GM12878 (cell line): Measurements from ENCODE around the gene CTSC. TPM values are rescaled to one million over a fixed set of nuclear protein-coding genes. Genes with fewer than 3 reads are reported as not detected.

Source experiments
- ATAC-seq: fragments of 200-7000 bp; cut with Tn5 transposase; 3 replicates; pipeline ENCODE4 v1.9.1; 2020; ENCODE audit warnings: mild to moderate bottlenecking, moderate library complexity
- BruUV-seq: library from RNA; stranded (reverse); fragments of 400-500 nt; replicated peaks from 2 replicates; lab custom pipeline; 2021; lab: Mats Ljungman, UMichigan
- CTCF ChIA-PET: fragments of 300-600 bp; sonication (Branson Sonifier 250); formaldehyde crosslinking; extraction: SDS; loops from one replicate; lab custom pipeline; 2021; ENCODE audit warnings: inconsistent platforms; lab: Yijun Ruan, JAX
- POLR2A ChIA-PET: fragments of 350-600 bp; formaldehyde crosslinking; extraction: SDS; loops from one replicate; lab custom pipeline; 2021; ENCODE audit warnings: inconsistent platforms; lab: Charles Lee
- RAD21 ChIA-PET: fragments of 300-600 bp; sonication (Branson Sonifier 250); formaldehyde crosslinking; loops from one replicate; lab custom pipeline; 2023; ENCODE audit warnings: antibody characterized with exemption; ENCODE audit not compliant: unreplicated experiment; lab: Charles Lee
- SMC1A ChIA-PET: fragments of 300-600 bp; sonication (Branson Sonifier 250); formaldehyde crosslinking; loops from one replicate; lab custom pipeline; 2023; ENCODE audit not compliant: unreplicated experiment, uncharacterized antibody; lab: Charles Lee
- DNase-seq: peaks from one replicate; pipeline ENCODE4 v3.0.0-alpha.2; 2011; ENCODE audit warnings: low read depth, low spot score
- FAIRE-seq: peaks from 3 replicates; lab custom pipeline; 2011; peaks lifted over from hg19 to GRCh38; lab: Jason Lieb, UNC
- H2AFZ ChIP-seq: 2 replicates; pipeline ENCODE4 v1.6.0; 2011; ENCODE audit warnings: low read depth, low read length, control low read depth; ENCODE audit not compliant: control insufficient read depth
- H3K27ac ChIP-seq: 2 replicates; pipeline ENCODE4 v1.5.1; 2011; ENCODE audit warnings: control low read depth; ENCODE audit not compliant: control insufficient read depth, insufficient read depth
- H3K27me3 ChIP-seq, 2 experiments: replicated peaks in 1 of 2; 2 replicates each; pipeline versions ENCODE4 v1.6.0 to v1.6.1; 2011; ENCODE audit warnings: low read length in 1 of 2; ENCODE audit not compliant: control insufficient read depth in 2 of 2, insufficient read depth in 2 of 2
- H3K36me3 ChIP-seq, 2 experiments: 2 replicates each; pipeline ENCODE4 v1.5.1; 2011; ENCODE audit warnings: low read length in 1 of 2; ENCODE audit not compliant: control insufficient read depth in 2 of 2, insufficient read depth in 2 of 2
- H3K4me1 ChIP-seq: 2 replicates; pipeline ENCODE4 v1.6.1; 2011; ENCODE audit warnings: mild to moderate bottlenecking, low read length, moderate library complexity, mixed read lengths; ENCODE audit not compliant: control insufficient read depth, insufficient read depth
- H3K4me2 ChIP-seq: 2 replicates; pipeline ENCODE4 v1.6.0; 2011; ENCODE audit warnings: control low read depth; ENCODE audit not compliant: control insufficient read depth, insufficient read depth
- H3K4me3 ChIP-seq: fragments of 200-600 bp; sonication (generic); 2 replicates; pipeline ENCODE4 v1.5.1; 2016
- H3K79me2 ChIP-seq: 2 replicates; pipeline ENCODE4 v1.6.0; 2011; ENCODE audit warnings: low read length; ENCODE audit not compliant: control insufficient read depth, insufficient read depth
- H3K9ac ChIP-seq: 2 replicates; pipeline ENCODE4 v1.8.0; 2011; ENCODE audit warnings: low read length, control low read depth, mixed read lengths; ENCODE audit not compliant: control insufficient read depth, insufficient read depth
- H3K9me3 ChIP-seq: replicated peaks from 3 replicates; pipeline ENCODE4 v1.5.1; 2011; ENCODE audit warnings: mild to moderate bottlenecking, low read length; ENCODE audit not compliant: control insufficient read depth, insufficient read depth
- H4K20me1 ChIP-seq: 2 replicates; pipeline ENCODE4 v1.6.0; 2011; ENCODE audit not compliant: control insufficient read depth, insufficient read depth
- ESRRA ChIP-seq: IDR thresholded peaks from 2 replicates; pipeline ENCODE4 v1.6.1; 2012; ENCODE audit warnings: mild to moderate bottlenecking, low read length, improper control_type of control experiment
- FOS ChIP-seq: IDR thresholded peaks from 3 replicates; pipeline ENCODE4 v1.6.1; 2011; ENCODE audit warnings: borderline replicate concordance; ENCODE audit not compliant: insufficient read length; ENCODE audit errors: extremely low read depth
- IRF4 ChIP-seq: IDR thresholded peaks from 2 replicates; pipeline ENCODE4 v1.6.1; 2011; ENCODE audit warnings: low read depth, low read length
- JUNB ChIP-seq: IDR thresholded peaks from 2 replicates; pipeline ENCODE4 v1.6.1; 2016; ENCODE audit warnings: antibody characterized with exemption, mild to moderate bottlenecking
- MTA2 ChIP-seq: fragments of 450-650 bp; IDR thresholded peaks from 2 replicates; pipeline ENCODE4 v1.6.1; 2016; ENCODE audit warnings: low read depth, mild to moderate bottlenecking, moderate library complexity
- MYB ChIP-seq: fragments of 150-350 bp; IDR thresholded peaks from 2 replicates; pipeline ENCODE4 v1.6.1; 2014; ENCODE audit warnings: mild to moderate bottlenecking, low read depth, low read length, borderline replicate concordance
- NR2F1 ChIP-seq: fragments of 450-650 bp; conservative IDR thresholded peaks from 2 replicates; pipeline ENCODE4 v1.6.1; 2017; ENCODE audit warnings: mild to moderate bottlenecking
- NRF1 ChIP-seq: conservative IDR thresholded peaks from 2 replicates; pipeline ENCODE4 v1.6.1; 2011; ENCODE audit warnings: mild to moderate bottlenecking, low read depth, low read length, improper control_type of control experiment
- POLR2AphosphoS2 ChIP-seq: IDR thresholded peaks from 2 replicates; pipeline ENCODE4 v1.6.1; 2011; ENCODE audit warnings: low read depth, mild to moderate bottlenecking, low read length, improper control_type of control experiment, moderate library complexity
- RB1 ChIP-seq: fragments of 450-650 bp; formaldehyde crosslinking; IDR thresholded peaks from 2 replicates; pipeline ENCODE4 v1.6.1; 2017; ENCODE audit warnings: mild to moderate bottlenecking, borderline replicate concordance
- RCOR1 ChIP-seq: conservative IDR thresholded peaks from 2 replicates; pipeline ENCODE4 v1.6.1; 2012; ENCODE audit warnings: low read depth, low read length, improper control_type of control experiment
- RUNX3 ChIP-seq: IDR thresholded peaks from 2 replicates; pipeline ENCODE4 v1.6.1; 2012; ENCODE audit warnings: low read length, inconsistent platforms
- SMAD5 ChIP-seq: IDR thresholded peaks from 2 replicates; pipeline ENCODE4 v1.6.1; 2016; ENCODE audit warnings: antibody characterized with exemption, low read depth
- WRNIP1 ChIP-seq: IDR thresholded peaks from 2 replicates; pipeline ENCODE4 v1.6.1; 2011; ENCODE audit warnings: low read depth, low read length, improper control_type of control experiment, borderline replicate concordance
- ZNF274 ChIP-seq: IDR thresholded peaks from one replicate; pipeline ENCODE4 v1.8.0; 2011; ENCODE audit not compliant: insufficient read length, insufficient read depth
- WGBS: methylation state at CpG from one replicate; pipeline ENCODE4 v1.1.6; 2016; ENCODE audit warnings: low lambda C conversion rate; ENCODE audit not compliant: insufficient replicate concordance, insufficient coverage; ENCODE audit errors: missing lambda C conversion rate; 5-methylcytosine and 5-hydroxymethylcytosine counted together
- in situ Hi-C: fragments of 300-500 bp; cut with MboI; formaldehyde crosslinking; loops from 9 replicates; pipeline ENCODE4 v1.14.3; 2018; ENCODE audit warnings: mixed read lengths
- intact Hi-C: fragments of 100-400 bp; cut with micrococcal nuclease; formaldehyde crosslinking; loops from one replicate; pipeline ENCODE4 v1.14.2; 2022; ENCODE audit not compliant: unreplicated experiment
- polyA plus RNA-seq, 11 experiments: library from polyadenylated mRNA; depleted of rRNA in 4 of 11; unstranded in 6 of 11; stranded (reverse) in 5 of 11; fragments of >200 nt; fragmentation: Nextera tagmentation in 4 of 11; fragmentation: Illumina TruSeq in 1 of 11; extraction: Ambion mirVana in 4 of 11; extraction: Trizol in 1 of 11; gene quantifications; 1 replicate in 1 of 11; 2 replicates in 10 of 11; pipeline versions ENCODE4 v1.2.1 to v1.2.3, GENCODE V29; 2011 to 2016; ENCODE audit warnings: inconsistent platforms in 2 of 11, missing spikeins in 2 of 11, low read depth in 1 of 11
- total RNA-seq, 4 experiments: library from RNA; depleted of rRNA in 3 of 4; stranded (reverse); fragments of >200 nt in 3 of 4; fragmentation: Illumina TruSeq in 1 of 4; extraction: Trizol in 1 of 4; gene quantifications; 2 replicates each; pipeline versions ENCODE4 v1.2.1 to v1.2.3, GENCODE V29; 2013 to 2021
- TF ChIP-seq, protein P1 (sequence below): fragments of 450-650 bp; IDR thresholded peaks from 2 replicates; pipeline ENCODE4 v1.6.1; 2017; ENCODE audit warnings: mild to moderate bottlenecking
- TF ChIP-seq, protein P2 (sequence below): fragments of 450-650 bp; IDR thresholded peaks from 2 replicates; pipeline ENCODE4 v1.6.1; 2017; ENCODE audit warnings: mild to moderate bottlenecking, moderate library complexity
- TF ChIP-seq, protein P3 (sequence below): IDR thresholded peaks from 2 replicates; pipeline ENCODE4 v1.6.1; 2012; ENCODE audit warnings: low read length, inconsistent platforms

Gene CTSC
- total and polyA plus RNA-seq, 10 of the 15 experiments (the other 5 are each of a cell fraction or from before 2014, with no cell fraction given), result 289 to 1,123 (median 430) TPM

DNA sequence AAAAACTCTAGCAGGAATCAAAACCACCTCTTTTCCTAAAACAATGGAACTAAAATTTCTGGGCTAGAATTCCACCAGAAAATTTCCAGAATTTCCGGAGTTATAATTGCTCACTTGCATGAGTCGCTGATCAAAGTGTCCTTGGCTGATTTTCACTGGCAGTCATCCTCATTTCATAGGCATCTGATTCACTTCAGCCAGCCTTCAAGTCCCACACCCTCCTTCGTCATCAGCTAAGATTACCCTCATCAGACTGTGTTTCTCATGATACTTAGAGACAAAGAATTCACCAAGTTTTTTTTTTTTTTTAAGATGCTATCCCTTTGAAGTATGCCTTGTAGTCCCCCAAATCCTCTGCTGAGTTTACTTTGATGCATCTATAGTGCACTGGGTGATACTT lies 90.8 kb downstream of the CTSC start:
- Histone ChIP-seq H3K9ac (no peak overlapping the region), H3K27me3 (no peaks in the 10 kb centered on the region), H3K4me3 (no peak overlapping the region), H3K9me3 (no peaks in the 10 kb centered on the region), H4K20me1 (no peaks in the 10 kb centered on the region), H2AFZ (no peak overlapping the region), H3K79me2 (no peaks in the 10 kb centered on the region), H3K27ac (no peak overlapping the region), H3K4me1 (no peaks in the 10 kb centered on the region), H3K36me3 (no peaks in the 10 kb centered on the region), H3K4me2 (no peak overlapping the region)
- no peak for DNase-seq
- ChIA-PET CTCF (interaction anchor here (0.7 kb wide), 2 partner anchors 12 to 105 kb away, joined by 3 read pairs; no protein-coding TSS in a partner anchor), RAD21 (no interaction called here), SMC1A (interaction anchor here (0.7 kb wide), 1 partner anchor 24 kb away, joined by 4 read pairs; no protein-coding TSS in a partner anchor), POLR2A (no interaction called here)
- no TSS peak for BruUV-seq
- 59% methylated on average over 3 of the region's 3 CpGs for whole genome bisulfite sequencing
- ATAC-seq, result no peak
- in situ Hi-C loops, result no loop called here
- FAIRE-seq, result no peak
- TF ChIP-seq RCOR1 (no peak), IRF4 (no peak), ZNF274 (no peak), NRF1 (no peak), ESRRA (no peak), MYB (no peak), RB1 (no peak), NR2F1 (no peak), JUNB (no peak), MTA2 (no peak), FOS (no peak), RUNX3 (no peak), WRNIP1 (no peak), POLR2AphosphoS2 (no peak), SMAD5 (no peak)
- TF ChIP-seq, protein P1, sequence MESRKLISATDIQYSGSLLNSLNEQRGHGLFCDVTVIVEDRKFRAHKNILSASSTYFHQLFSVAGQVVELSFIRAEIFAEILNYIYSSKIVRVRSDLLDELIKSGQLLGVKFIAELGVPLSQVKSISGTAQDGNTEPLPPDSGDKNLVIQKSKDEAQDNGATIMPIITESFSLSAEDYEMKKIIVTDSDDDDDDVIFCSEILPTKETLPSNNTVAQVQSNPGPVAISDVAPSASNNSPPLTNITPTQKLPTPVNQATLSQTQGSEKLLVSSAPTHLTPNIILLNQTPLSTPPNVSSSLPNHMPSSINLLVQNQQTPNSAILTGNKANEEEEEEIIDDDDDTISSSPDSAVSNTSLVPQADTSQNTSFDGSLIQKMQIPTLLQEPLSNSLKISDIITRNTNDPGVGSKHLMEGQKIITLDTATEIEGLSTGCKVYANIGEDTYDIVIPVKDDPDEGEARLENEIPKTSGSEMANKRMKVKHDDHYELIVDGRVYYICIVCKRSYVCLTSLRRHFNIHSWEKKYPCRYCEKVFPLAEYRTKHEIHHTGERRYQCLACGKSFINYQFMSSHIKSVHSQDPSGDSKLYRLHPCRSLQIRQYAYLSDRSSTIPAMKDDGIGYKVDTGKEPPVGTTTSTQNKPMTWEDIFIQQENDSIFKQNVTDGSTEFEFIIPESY, result no peak
- TF ChIP-seq, protein P2, sequence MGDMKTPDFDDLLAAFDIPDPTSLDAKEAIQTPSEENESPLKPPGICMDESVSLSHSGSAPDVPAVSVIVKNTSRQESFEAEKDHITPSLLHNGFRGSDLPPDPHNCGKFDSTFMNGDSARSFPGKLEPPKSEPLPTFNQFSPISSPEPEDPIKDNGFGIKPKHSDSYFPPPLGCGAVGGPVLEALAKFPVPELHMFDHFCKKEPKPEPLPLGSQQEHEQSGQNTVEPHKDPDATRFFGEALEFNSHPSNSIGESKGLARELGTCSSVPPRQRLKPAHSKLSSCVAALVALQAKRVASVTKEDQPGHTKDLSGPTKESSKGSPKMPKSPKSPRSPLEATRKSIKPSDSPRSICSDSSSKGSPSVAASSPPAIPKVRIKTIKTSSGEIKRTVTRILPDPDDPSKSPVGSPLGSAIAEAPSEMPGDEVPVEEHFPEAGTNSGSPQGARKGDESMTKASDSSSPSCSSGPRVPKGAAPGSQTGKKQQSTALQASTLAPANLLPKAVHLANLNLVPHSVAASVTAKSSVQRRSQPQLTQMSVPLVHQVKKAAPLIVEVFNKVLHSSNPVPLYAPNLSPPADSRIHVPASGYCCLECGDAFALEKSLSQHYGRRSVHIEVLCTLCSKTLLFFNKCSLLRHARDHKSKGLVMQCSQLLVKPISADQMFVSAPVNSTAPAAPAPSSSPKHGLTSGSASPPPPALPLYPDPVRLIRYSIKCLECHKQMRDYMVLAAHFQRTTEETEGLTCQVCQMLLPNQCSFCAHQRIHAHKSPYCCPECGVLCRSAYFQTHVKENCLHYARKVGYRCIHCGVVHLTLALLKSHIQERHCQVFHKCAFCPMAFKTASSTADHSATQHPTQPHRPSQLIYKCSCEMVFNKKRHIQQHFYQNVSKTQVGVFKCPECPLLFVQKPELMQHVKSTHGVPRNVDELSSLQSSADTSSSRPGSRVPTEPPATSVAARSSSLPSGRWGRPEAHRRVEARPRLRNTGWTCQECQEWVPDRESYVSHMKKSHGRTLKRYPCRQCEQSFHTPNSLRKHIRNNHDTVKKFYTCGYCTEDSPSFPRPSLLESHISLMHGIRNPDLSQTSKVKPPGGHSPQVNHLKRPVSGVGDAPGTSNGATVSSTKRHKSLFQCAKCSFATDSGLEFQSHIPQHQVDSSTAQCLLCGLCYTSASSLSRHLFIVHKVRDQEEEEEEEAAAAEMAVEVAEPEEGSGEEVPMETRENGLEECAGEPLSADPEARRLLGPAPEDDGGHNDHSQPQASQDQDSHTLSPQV, result no peak
- TF ChIP-seq, protein P3, sequence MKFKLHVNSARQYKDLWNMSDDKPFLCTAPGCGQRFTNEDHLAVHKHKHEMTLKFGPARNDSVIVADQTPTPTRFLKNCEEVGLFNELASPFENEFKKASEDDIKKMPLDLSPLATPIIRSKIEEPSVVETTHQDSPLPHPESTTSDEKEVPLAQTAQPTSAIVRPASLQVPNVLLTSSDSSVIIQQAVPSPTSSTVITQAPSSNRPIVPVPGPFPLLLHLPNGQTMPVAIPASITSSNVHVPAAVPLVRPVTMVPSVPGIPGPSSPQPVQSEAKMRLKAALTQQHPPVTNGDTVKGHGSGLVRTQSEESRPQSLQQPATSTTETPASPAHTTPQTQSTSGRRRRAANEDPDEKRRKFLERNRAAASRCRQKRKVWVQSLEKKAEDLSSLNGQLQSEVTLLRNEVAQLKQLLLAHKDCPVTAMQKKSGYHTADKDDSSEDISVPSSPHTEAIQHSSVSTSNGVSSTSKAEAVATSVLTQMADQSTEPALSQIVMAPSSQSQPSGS, result no peak
- intact Hi-C loops, result no loop called here
